SK-N-SH (cell line): ENCODE data around the gene ADAP1. TPM values are rescaled to one million over a fixed set of nuclear protein-coding genes. Genes with fewer than 3 reads are reported as not detected.

Experiments used
- CTCF ChIA-PET: fragments of 300-600, 350-600 bp; formaldehyde crosslinking; extraction: SDS; loops from one replicate; lab custom pipeline; 2021; lab: Yijun Ruan, JAX
- POLR2A ChIA-PET: fragments of 350-600 bp; sonication (Branson Sonifier 250); formaldehyde crosslinking; extraction: SDS; loops from one replicate; lab custom pipeline; 2020; ENCODE audit warnings: antibody characterized with exemption, inconsistent platforms; lab: Yijun Ruan, JAX
- DNase-seq: peaks from one replicate; pipeline ENCODE4 v3.0.0; 2012
- H2AFZ ChIP-seq: fragments of 200-600 bp; sonication (generic); 2 replicates; pipeline ENCODE4 v1.8.1; 2016; ENCODE audit warnings: antibody characterized with exemption, mild to moderate bottlenecking, low read depth
- H3F3A ChIP-seq: fragments of 200-600 bp; sonication (generic); replicated peaks from 2 replicates; pipeline ENCODE3; 2016; ENCODE audit warnings: antibody characterized with exemption, mild to moderate bottlenecking; ENCODE audit not compliant: insufficient read depth
- H3K27ac ChIP-seq, 2 experiments: fragments of 200-500 bp in 1 of 2; fragments of 200-600 bp in 1 of 2; sonication (Bioruptor generic) in 1 of 2; sonication (generic), shearing (Covaris generic) in 1 of 2; 2 replicates each; pipeline versions ENCODE4 v1.5.1 to v1.6.1; 2014 to 2016; ENCODE audit warnings: low read depth in 2 of 2, inconsistent platforms in 1 of 2, low read length in 1 of 2, mild to moderate bottlenecking in 1 of 2, mixed read lengths in 1 of 2
- H3K27me3 ChIP-seq: fragments of 200-600 bp; sonication (generic), shearing (Covaris generic); 2 replicates; pipeline ENCODE4 v1.6.1; 2016; ENCODE audit warnings: mixed run types; ENCODE audit not compliant: insufficient read depth
- H3K36me3 ChIP-seq, 2 experiments: fragments of 200-500 bp in 1 of 2; fragments of 200-600 bp in 1 of 2; sonication (Bioruptor generic) in 1 of 2; sonication (generic) in 1 of 2; replicated peaks in 1 of 2; 2 replicates each; pipeline versions ENCODE3 to v1.5.1; 2014 to 2016; ENCODE audit warnings: low read length in 1 of 2, mild to moderate bottlenecking in 1 of 2; ENCODE audit not compliant: insufficient read depth in 2 of 2, control insufficient read depth in 1 of 2
- H3K4me1 ChIP-seq, 2 experiments: fragments of 200-500 bp in 1 of 2; fragments of 200-600 bp in 1 of 2; sonication (Bioruptor generic) in 1 of 2; sonication (generic), shearing (Covaris generic) in 1 of 2; 2 replicates each; pipeline versions ENCODE4 v1.5.1 to v1.6.1; 2014 to 2016; ENCODE audit warnings: low read depth in 1 of 2, low read length in 1 of 2, mixed run types in 1 of 2; ENCODE audit not compliant: insufficient read depth in 2 of 2, control insufficient read depth in 1 of 2
- H3K4me2 ChIP-seq: fragments of 200-600 bp; sonication (generic), shearing (Covaris generic); 2 replicates; pipeline ENCODE4 v1.6.1; 2017; ENCODE audit warnings: mixed run types
- H3K4me3 ChIP-seq, 2 experiments: fragments of 200-500 bp in 1 of 2; fragments of 200-600 bp in 1 of 2; sonication (Bioruptor generic) in 1 of 2; sonication (generic), shearing (Covaris generic) in 1 of 2; 2 replicates each; pipeline versions ENCODE4 v1.5.1 to v1.8.1; 2014 to 2016; ENCODE audit warnings: low read depth in 2 of 2, inconsistent platforms in 1 of 2, low read length in 1 of 2, mild to moderate bottlenecking in 1 of 2, mixed read lengths in 1 of 2, moderate library complexity in 1 of 2
- H3K79me2 ChIP-seq: fragments of 200-600 bp; sonication (generic); 2 replicates; pipeline ENCODE4 v1.8.1; 2017; ENCODE audit warnings: mild to moderate bottlenecking; ENCODE audit not compliant: insufficient read depth
- H3K9ac ChIP-seq: fragments of 200-600 bp; sonication (generic); 2 replicates; pipeline ENCODE4 v1.6.1; 2017; ENCODE audit warnings: mixed run types
- H3K9me2 ChIP-seq: fragments of 200-600 bp; sonication (generic); 2 replicates; pipeline ENCODE4 v1.6.1; 2017; ENCODE audit warnings: mixed run types
- H3K9me3 ChIP-seq: fragments of 200-600 bp; sonication (generic); 2 replicates; pipeline ENCODE4 v1.6.1; 2017; ENCODE audit warnings: mixed run types, mild to moderate bottlenecking, moderate library complexity
- H4K20me1 ChIP-seq: fragments of 200-600 bp; sonication (generic); 2 replicates; pipeline ENCODE4 v1.6.1; 2017; ENCODE audit warnings: mild to moderate bottlenecking, mixed run types; ENCODE audit not compliant: insufficient read depth
- CHD2 ChIP-seq: fragments of 150-350 bp; IDR thresholded peaks from 2 replicates; pipeline ENCODE4 v1.6.1; 2018; ENCODE audit warnings: low read length; ENCODE audit not compliant: partially characterized antibody
- FOXJ3 ChIP-seq: sonication (generic); formaldehyde crosslinking; IDR thresholded peaks from 2 replicates; pipeline ENCODE4 v1.5.1; 2020; ENCODE audit warnings: mild to moderate bottlenecking, missing genetic modification reagents
- FOXM1 ChIP-seq: IDR thresholded peaks from 2 replicates; pipeline ENCODE4 v1.4.0; 2012; ENCODE audit warnings: low read depth, mild to moderate bottlenecking
- GABPA ChIP-seq: IDR thresholded peaks from 2 replicates; pipeline ENCODE4 v1.4.0; 2012; ENCODE audit warnings: low read depth, mild to moderate bottlenecking
- GATA2 ChIP-seq: sonication (generic); formaldehyde crosslinking; IDR thresholded peaks from 2 replicates; pipeline ENCODE4 v1.5.0; 2020; ENCODE audit warnings: mild to moderate bottlenecking, missing genetic modification reagents
- NRF1 ChIP-seq: IDR thresholded peaks from 2 replicates; pipeline ENCODE4 v1.6.1; 2012; ENCODE audit warnings: low read depth, mild to moderate bottlenecking, low read length
- RCOR1 ChIP-seq: fragments of 150-350 bp; IDR thresholded peaks from 2 replicates; pipeline ENCODE4 v1.6.1; 2017; ENCODE audit warnings: antibody characterized with exemption, low read length
- TAF1 ChIP-seq: IDR thresholded peaks from 2 replicates; pipeline ENCODE4 v1.6.1; 2012; ENCODE audit warnings: low read depth, mild to moderate bottlenecking, low read length, moderate library complexity, borderline replicate concordance
- TEAD4 ChIP-seq: IDR thresholded peaks from 2 replicates; pipeline ENCODE4 v1.4.0; 2012; ENCODE audit warnings: mild to moderate bottlenecking, borderline replicate concordance; ENCODE audit not compliant: insufficient read depth
- WGBS: methylation state at CpG from one replicate; pipeline ENCODE4 v1.1.6; 2017; ENCODE audit warnings: low lambda C conversion rate; 5-methylcytosine and 5-hydroxymethylcytosine counted together
- polyA plus RNA-seq, 3 experiments: library from polyadenylated mRNA; depleted of rRNA; stranded (reverse); fragments of >200 nt; gene quantifications; 2 replicates each; pipeline ENCODE4 v1.2.3, GENCODE V29; 2012
- TF ChIP-seq, protein P1 (sequence below): fragments of 150-350 bp; IDR thresholded peaks from 2 replicates; pipeline ENCODE4 v1.6.1; 2017; ENCODE audit warnings: antibody characterized with exemption, low read length, low read depth, borderline replicate concordance
- TF ChIP-seq, protein P2 (sequence below): IDR thresholded peaks from 2 replicates; pipeline ENCODE4 v1.4.0; 2012; ENCODE audit warnings: low read depth
- TF ChIP-seq, protein P3 (sequence below): IDR thresholded peaks from 2 replicates; pipeline ENCODE4 v1.4.0; 2012; ENCODE audit warnings: low read depth, borderline replicate concordance
- TF ChIP-seq, protein P4 (sequence below): IDR thresholded peaks from 2 replicates; pipeline ENCODE4; 2012

The ADAP1 gene
- polyA plus RNA-seq, 1 of the 3 experiments (the other 2 are of a cell fraction) = 3.2 TPM

DNA sequence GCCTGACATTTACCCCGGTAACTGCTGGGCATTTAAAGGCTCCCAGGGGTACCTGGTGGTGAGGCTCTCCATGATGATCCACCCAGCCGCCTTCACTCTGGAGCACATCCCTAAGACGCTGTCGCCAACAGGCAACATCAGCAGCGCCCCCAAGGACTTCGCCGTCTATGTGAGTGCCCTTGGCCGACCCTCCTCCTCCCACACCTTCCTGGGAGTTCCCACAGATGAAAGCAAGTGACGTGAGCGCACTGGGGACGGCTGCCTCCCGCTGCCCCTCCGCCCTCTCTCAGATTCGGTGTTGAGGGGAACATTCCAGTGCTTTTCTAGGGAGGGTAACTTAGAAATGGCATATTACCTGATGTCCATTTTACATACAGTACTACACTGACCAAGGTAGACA, 85.1 kb downstream of the ADAP1 start (continued):
- TF ChIP-seq FOXM1 = no peak
- no peak for TF ChIP-seq FOXJ3 (CRISPR knock-in tag)
- TF ChIP-seq GABPA = no peak
- TF ChIP-seq NRF1 = no peak
- TF ChIP-seq TAF1 = no peak

DNA sequence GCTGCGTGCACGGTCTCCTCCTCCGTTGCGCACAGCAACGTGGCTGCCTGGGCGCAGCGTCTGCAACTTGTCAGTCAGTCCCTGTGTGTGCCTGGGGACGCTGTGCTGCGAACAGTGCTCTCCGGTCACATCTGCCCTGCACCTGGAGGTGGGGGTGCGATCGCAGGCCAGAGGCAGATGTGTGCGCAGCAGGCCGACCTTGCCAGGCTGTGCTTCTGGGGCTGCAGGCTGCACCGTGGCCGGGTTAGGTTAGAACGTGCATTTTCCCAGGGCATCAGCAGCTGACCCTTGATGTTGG, 86.3 kb downstream of the ADAP1 start:
- H3K4me3 ChIP-seq = no peak overlapping the region
- H3K27me3 ChIP-seq = no peaks in the 10 kb centered on the region
- no peak overlapping the region for H2AFZ ChIP-seq
- peak overlapping the region in 1 of 2 experiments; percentile 48; a peak in 2 of 4 replicates for H3K27ac ChIP-seq
- H3K36me3 ChIP-seq = peaks cover 49 to 65% of the 10 kb centered on the region in 2 experiments
- TF ChIP-seq RCOR1 (0 out of 2 replicates have a peak, but pooled peaks have one; percentile 27), FOXJ3 (CRISPR knock-in tag) (peak; percentile 90), CHD2 (peak; percentile 68), GATA2 (CRISPR knock-in tag) (no peak; the same call in 1 of the 2 replicates)
- TF ChIP-seq, protein P1, sequence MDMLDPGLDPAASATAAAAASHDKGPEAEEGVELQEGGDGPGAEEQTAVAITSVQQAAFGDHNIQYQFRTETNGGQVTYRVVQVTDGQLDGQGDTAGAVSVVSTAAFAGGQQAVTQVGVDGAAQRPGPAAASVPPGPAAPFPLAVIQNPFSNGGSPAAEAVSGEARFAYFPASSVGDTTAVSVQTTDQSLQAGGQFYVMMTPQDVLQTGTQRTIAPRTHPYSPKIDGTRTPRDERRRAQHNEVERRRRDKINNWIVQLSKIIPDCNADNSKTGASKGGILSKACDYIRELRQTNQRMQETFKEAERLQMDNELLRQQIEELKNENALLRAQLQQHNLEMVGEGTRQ = 0 out of 2 replicates have a peak, but pooled peaks have one; percentile 15
- H3K9me2 ChIP-seq = no peaks in the 10 kb centered on the region
- POLR2A ChIA-PET = interaction anchor here (0.9 to 1.0 kb wide), 2 partner anchors 10 to 44 kb away, joined by 6 read pairs; no protein-coding TSS in a partner anchor
- H3K4me1 ChIP-seq = peaks cover 0 to 17% of the 10 kb centered on the region in 2 experiments; a peak in 1 of 4 replicates
- 90% methylated on average over 12 of the region's 17 CpGs for WGBS
- H3K4me2 ChIP-seq = no peak overlapping the region
- no peaks in the 10 kb centered on the region for H3K9me3 ChIP-seq
- CTCF ChIA-PET = interaction anchor here (0.9 to 3.7 kb wide), 7 partner anchors 23 to 547 kb away, joined by 3 to 11 read pairs (median 5); no protein-coding TSS in a partner anchor
- DNase-seq = peak; percentile 84
- H3K79me2 ChIP-seq = 0 out of 2 replicates have a peak, but pooled peaks cover 5% of the 10 kb centered on the region
- H3K9ac ChIP-seq = no peak overlapping the region
- peaks cover 20% of the 10 kb centered on the region for H3F3A ChIP-seq
- H4K20me1 ChIP-seq = no peaks in the 10 kb centered on the region

DNA sequence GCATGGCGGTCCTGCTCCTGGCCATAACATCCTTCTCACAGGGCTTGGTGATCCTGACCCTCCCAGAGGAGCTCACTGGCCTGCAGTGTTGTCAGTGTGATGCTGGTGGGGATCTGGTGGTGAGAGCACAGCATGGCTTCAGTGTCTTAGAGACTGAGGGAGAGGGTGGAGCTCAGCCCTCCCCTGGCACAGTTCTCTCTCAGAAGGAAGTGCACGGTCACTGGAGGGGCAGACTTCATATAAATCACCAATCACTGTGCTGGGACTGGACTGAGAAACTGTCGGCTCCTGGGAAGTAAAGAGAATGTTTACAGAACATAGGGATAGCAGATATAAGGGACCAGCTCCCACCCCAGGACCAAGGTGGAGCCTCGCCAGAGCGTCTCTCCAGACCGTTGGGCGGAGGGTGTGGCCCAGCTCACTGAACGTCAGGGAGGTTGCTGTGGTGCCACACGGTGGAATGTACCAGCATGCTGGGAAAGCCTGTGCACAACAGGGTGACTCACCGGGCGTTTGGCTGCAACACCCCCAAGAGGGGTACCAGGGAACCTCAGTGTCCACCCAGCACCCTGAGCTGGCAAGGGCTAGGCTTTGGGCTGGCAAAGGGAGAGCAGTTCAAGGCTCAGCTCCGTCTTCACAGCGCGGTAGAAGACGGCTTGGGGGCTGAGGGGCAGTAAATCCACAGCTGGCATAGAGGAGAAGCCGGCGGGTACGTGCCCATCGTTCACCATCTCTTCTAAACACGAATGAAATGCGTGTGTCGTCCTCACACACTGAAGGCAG, 86.9 kb downstream of the ADAP1 start:
- Histone ChIP-seq H4K20me1 (no peaks in the 10 kb centered on the region), H3K36me3 (peaks cover 49 to 60% of the 10 kb centered on the region in 2 experiments), H3K79me2 (0 out of 2 replicates have a peak, but pooled peaks cover 5% of the 10 kb centered on the region), H3K4me3 (no peak overlapping the region), H3K27me3 (no peaks in the 10 kb centered on the region), H3K4me1 (peaks cover 0 to 18% of the 10 kb centered on the region in 2 experiments; a peak in 1 of 4 replicates), H3K9ac (no peak overlapping the region), H3K4me2 (no peak overlapping the region), H3K9me2 (no peaks in the 10 kb centered on the region), H3F3A (peaks cover 15% of the 10 kb centered on the region), H3K9me3 (no peaks in the 10 kb centered on the region), H2AFZ (no peak overlapping the region), H3K27ac (peak overlapping the region; percentile 28 to 48; a peak in 3 of 4 replicates)
- WGBS = 86% methylated on average over 22 of the region's 22 CpGs
- CTCF ChIA-PET = interaction anchor here (0.9 to 3.7 kb wide), 8 partner anchors 16 to 546 kb away, joined by 3 to 11 read pairs (median 4); no protein-coding TSS in a partner anchor
- TF ChIP-seq TEAD4 (no peak), TAF1 (no peak)
- TF ChIP-seq, protein P2, sequence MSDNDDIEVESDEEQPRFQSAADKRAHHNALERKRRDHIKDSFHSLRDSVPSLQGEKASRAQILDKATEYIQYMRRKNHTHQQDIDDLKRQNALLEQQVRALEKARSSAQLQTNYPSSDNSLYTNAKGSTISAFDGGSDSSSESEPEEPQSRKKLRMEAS = no peak
- TF ChIP-seq, protein P3, sequence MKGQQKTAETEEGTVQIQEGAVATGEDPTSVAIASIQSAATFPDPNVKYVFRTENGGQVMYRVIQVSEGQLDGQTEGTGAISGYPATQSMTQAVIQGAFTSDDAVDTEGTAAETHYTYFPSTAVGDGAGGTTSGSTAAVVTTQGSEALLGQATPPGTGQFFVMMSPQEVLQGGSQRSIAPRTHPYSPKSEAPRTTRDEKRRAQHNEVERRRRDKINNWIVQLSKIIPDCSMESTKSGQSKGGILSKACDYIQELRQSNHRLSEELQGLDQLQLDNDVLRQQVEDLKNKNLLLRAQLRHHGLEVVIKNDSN = no peak
- TF ChIP-seq, protein P4, sequence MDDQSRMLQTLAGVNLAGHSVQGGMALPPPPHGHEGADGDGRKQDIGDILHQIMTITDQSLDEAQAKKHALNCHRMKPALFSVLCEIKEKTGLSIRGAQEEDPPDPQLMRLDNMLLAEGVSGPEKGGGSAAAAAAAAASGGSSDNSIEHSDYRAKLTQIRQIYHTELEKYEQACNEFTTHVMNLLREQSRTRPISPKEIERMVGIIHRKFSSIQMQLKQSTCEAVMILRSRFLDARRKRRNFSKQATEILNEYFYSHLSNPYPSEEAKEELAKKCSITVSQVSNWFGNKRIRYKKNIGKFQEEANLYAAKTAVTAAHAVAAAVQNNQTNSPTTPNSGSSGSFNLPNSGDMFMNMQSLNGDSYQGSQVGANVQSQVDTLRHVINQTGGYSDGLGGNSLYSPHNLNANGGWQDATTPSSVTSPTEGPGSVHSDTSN = no peak
- DNase-seq = no peak
- POLR2A ChIA-PET = interaction anchor here (0.9 to 1.0 kb wide), 2 partner anchors 10 to 43 kb away, joined by 6 read pairs; no protein-coding TSS in a partner anchor
